Trophoblast cell (in vitro differentiated cells and primary cell): ENCODE measurements around the gene ASTN2.

Experiments used
- DNase-seq, 2 donors: peaks; one replicate each; pipeline ENCODE4 v3.0.0-alpha.2; 2016
- H2AFZ ChIP-seq: 2 replicates; pipeline ENCODE4 v1.6.1; 2013; ENCODE audit warnings: low read length, moderate library complexity, mild to moderate bottlenecking; ENCODE audit not compliant: insufficient read depth, poor library complexity
- H2AK5ac ChIP-seq: 2 replicates; pipeline ENCODE4 v1.6.1; 2013; ENCODE audit warnings: mild to moderate bottlenecking, low read length
- H2BK120ac ChIP-seq: 2 replicates; pipeline ENCODE4 v1.6.1; 2013; ENCODE audit warnings: low read length, mild to moderate bottlenecking, moderate library complexity; ENCODE audit not compliant: insufficient read depth, poor library complexity
- H2BK12ac ChIP-seq: 2 replicates; pipeline ENCODE4 v1.6.1; 2013; ENCODE audit warnings: mild to moderate bottlenecking, low read length, moderate library complexity
- H2BK5ac ChIP-seq: 2 replicates; pipeline ENCODE4 v1.6.1; 2013; ENCODE audit warnings: low read length, low read depth, moderate library complexity, mild to moderate bottlenecking; ENCODE audit not compliant: poor library complexity
- H3K14ac ChIP-seq: 2 replicates; pipeline ENCODE4 v1.6.1; 2013; ENCODE audit warnings: mild to moderate bottlenecking, low read length
- H3K18ac ChIP-seq: 2 replicates; pipeline ENCODE4 v1.6.1; 2013; ENCODE audit warnings: mild to moderate bottlenecking, low read length
- H3K23ac ChIP-seq: 2 replicates; pipeline ENCODE4 v1.6.1; 2013; ENCODE audit warnings: low read length
- H3K27ac ChIP-seq: 2 replicates; pipeline ENCODE4 v1.5.1; 2013; ENCODE audit warnings: low read depth, mild to moderate bottlenecking, inconsistent platforms, low read length, moderate library complexity
- H3K27me3 ChIP-seq: 2 replicates; pipeline ENCODE4 v1.6.1; 2013; ENCODE audit warnings: inconsistent platforms, mild to moderate bottlenecking, low read length, moderate library complexity; ENCODE audit not compliant: insufficient read depth
- H3K36me3 ChIP-seq, 2 experiments: 1 replicate in 1 of 2; 2 replicates in 1 of 2; pipeline ENCODE4 v1.6.1; 2013; ENCODE audit warnings: low read length in 2 of 2, mild to moderate bottlenecking in 2 of 2, moderate library complexity in 1 of 2; ENCODE audit not compliant: insufficient read depth in 2 of 2, control insufficient read depth in 1 of 2
- H3K4ac ChIP-seq: 2 replicates; pipeline ENCODE4 v1.6.1; 2013; ENCODE audit warnings: low read depth, mild to moderate bottlenecking, low read length, moderate library complexity
- H3K4me1 ChIP-seq, 2 experiments: 1 replicate in 1 of 2; 2 replicates in 1 of 2; pipeline ENCODE4 v1.6.1; 2013; ENCODE audit warnings: low read length in 2 of 2, mild to moderate bottlenecking in 2 of 2, moderate library complexity in 1 of 2; ENCODE audit not compliant: insufficient read depth in 2 of 2, control insufficient read depth in 1 of 2
- H3K4me2 ChIP-seq: 2 replicates; pipeline ENCODE4 v1.6.1; 2013; ENCODE audit warnings: inconsistent platforms, mild to moderate bottlenecking, low read length, moderate library complexity
- H3K4me3 ChIP-seq: 2 replicates; pipeline ENCODE4 v1.5.1; 2013; ENCODE audit warnings: mild to moderate bottlenecking, low read depth, low read length, inconsistent platforms
- H3K79me1 ChIP-seq: one replicate; pipeline ENCODE4 v1.6.1; 2013; ENCODE audit warnings: low read length
- H3K79me2 ChIP-seq: 2 replicates; pipeline ENCODE4 v1.6.1; 2013; ENCODE audit warnings: low read length, mild to moderate bottlenecking; ENCODE audit not compliant: control insufficient read depth, insufficient read depth, poor library complexity
- H3K9ac ChIP-seq: 2 replicates; pipeline ENCODE4 v1.6.1; 2013; ENCODE audit warnings: mild to moderate bottlenecking, low read length
- H3K9me3 ChIP-seq: 2 replicates; pipeline ENCODE4 v1.6.1; 2013; ENCODE audit warnings: low read depth, mild to moderate bottlenecking, control low read depth, inconsistent platforms, low read length; ENCODE audit not compliant: insufficient read depth
- H4K12ac ChIP-seq: 2 replicates; pipeline ENCODE4 v1.6.1; 2013; ENCODE audit warnings: low read depth, mild to moderate bottlenecking, low read length, moderate library complexity
- H4K8ac ChIP-seq: 2 replicates; pipeline ENCODE4 v1.6.1; 2013; ENCODE audit warnings: low read depth, mild to moderate bottlenecking, low read length, moderate library complexity
- H4K91ac ChIP-seq: one replicate; pipeline ENCODE4 v1.6.1; 2013; ENCODE audit warnings: low read depth, mild to moderate bottlenecking, low read length, moderate library complexity
- WGBS: extraction: QIAGEN DNeasy Blood & Tissue Kit; methylation state at CpG from one replicate; pipeline ENCODE4 v1.1.7; 2013; ENCODE audit warnings: missing lambda C conversion rate; ENCODE audit not compliant: insufficient read length, insufficient coverage; ENCODE audit errors: extremely low coverage; 5-methylcytosine and 5-hydroxymethylcytosine counted together

ASTN2 gene

DNA sequence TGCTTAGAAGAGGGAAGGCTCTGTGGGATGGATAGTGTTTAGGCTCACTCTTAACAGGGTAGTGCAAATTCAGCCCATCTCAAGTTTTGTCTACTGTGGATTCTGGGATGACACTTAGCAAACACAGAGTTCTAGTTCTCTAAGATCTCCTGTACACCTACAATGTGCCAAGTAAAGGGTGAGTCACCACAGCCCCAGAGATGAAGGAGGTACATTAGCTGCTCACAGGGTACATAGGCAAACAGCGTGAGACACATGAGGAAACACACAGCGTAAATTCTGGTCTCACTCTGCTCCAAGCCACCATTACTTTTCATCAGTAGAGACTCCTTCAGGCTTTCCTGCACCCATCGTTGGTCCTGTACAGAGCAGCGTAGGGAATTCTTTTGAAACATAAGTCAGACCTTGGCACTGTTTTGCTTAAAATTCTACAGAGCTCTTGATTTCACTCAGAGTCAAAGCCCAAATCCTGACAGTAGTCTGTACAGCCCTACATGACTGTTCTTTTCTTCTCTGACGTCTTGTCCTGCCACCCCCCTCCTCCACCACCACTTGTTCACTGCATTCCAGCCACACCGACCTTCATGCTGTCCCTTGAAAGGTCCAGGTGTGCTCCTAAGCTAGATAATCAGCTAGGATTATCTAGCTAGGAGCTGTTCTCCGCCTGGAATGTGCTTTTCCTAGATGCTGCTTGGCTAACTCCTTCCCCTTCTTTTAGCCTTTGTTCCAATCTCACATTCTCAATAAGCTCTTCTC is 8.7 kb downstream of the ASTN2 start:
- peak; percentile 62 to 79 for DNase-seq
- H2BK120ac ChIP-seq = no peak overlapping the region
- no CpG with 5 or more reads among the region's 7 CpGs for WGBS
- H3K4ac ChIP-seq = no peak overlapping the region
- H3K36me3 ChIP-seq = no peaks in the 10 kb centered on the region
- H4K91ac ChIP-seq = no peak overlapping the region
- no peaks in the 10 kb centered on the region for H3K9me3 ChIP-seq
- H3K27ac ChIP-seq = no peak overlapping the region
- no peak overlapping the region for H2AFZ ChIP-seq
- no peak overlapping the region for H3K18ac ChIP-seq
- no peak overlapping the region for H4K12ac ChIP-seq
- no peak overlapping the region for H2BK12ac ChIP-seq
- no peak overlapping the region for H3K4me2 ChIP-seq
- H4K8ac ChIP-seq = no peak overlapping the region
- peaks cover 6 to 9% of the 10 kb centered on the region in 2 experiments for H3K4me1 ChIP-seq
- H3K79me1 ChIP-seq = no peaks in the 10 kb centered on the region
- no peak overlapping the region for H2AK5ac ChIP-seq
- no peaks in the 10 kb centered on the region for H3K27me3 ChIP-seq
- no peak overlapping the region for H3K14ac ChIP-seq
- no peak overlapping the region for H3K23ac ChIP-seq
- H3K4me3 ChIP-seq = no peak overlapping the region
- H3K9ac ChIP-seq = no peak overlapping the region
- no peak overlapping the region for H2BK5ac ChIP-seq
- H3K79me2 ChIP-seq = no peaks in the 10 kb centered on the region

DNA sequence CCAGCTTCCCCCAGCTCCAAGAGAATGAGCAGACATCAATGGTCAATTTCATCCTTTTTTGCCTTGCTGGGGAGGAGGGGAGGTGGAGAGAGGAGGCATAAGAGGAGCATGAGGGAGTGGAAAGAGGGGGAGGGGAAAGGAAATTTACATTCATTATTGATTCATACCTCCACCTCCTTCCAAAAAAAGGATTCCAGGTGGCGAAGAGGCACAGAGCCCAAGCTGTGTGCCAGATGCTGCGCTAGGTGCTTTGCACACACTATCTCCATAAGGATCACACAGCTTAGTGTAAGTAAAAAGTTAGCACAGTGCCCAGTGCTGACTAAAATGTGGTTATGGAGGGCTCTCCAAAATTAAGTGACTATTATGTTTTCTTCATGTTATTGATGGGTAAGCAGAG is 11.0 kb downstream of the ASTN2 start:
- no CpG with 5 or more reads among the region's 2 CpGs for WGBS

DNA sequence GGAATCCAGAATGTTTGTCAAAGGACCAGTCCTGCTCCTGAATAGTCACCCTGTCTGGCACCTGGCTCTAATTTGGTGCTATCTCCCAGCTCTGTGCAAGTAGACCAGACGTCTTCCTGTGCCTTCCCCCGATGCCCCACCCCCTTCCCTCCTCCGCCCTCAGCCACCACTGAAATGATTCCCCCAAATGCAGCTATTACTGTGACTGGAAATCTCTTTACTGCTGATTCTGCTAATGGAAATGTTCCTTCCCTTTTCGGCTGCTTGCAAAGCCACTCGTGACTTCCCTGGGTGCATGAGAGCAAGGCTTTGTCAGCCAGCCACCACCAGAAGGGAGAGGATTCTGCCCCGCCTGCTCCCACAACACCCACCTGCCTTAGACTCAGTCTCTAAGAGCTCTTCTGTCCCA is 11.4 kb downstream of the ASTN2 start:
- no peak for DNase-seq
- no peak overlapping the region for H3K4ac ChIP-seq
- no peak overlapping the region for H2AFZ ChIP-seq
- no peak overlapping the region for H4K12ac ChIP-seq
- H2BK5ac ChIP-seq = no peak overlapping the region
- no peaks in the 10 kb centered on the region for H3K9me3 ChIP-seq
- H2AK5ac ChIP-seq = no peak overlapping the region
- no peak overlapping the region for H3K4me2 ChIP-seq
- H3K9ac ChIP-seq = no peak overlapping the region
- H3K23ac ChIP-seq = no peak overlapping the region
- H2BK120ac ChIP-seq = no peak overlapping the region
- H3K27ac ChIP-seq = no peak overlapping the region
- H2BK12ac ChIP-seq = no peak overlapping the region
- H3K27me3 ChIP-seq = no peaks in the 10 kb centered on the region
- no peak overlapping the region for H3K4me3 ChIP-seq
- no peaks in the 10 kb centered on the region for H3K36me3 ChIP-seq
- H4K91ac ChIP-seq = no peak overlapping the region
- peaks cover 11 to 13% of the 10 kb centered on the region in 2 experiments for H3K4me1 ChIP-seq
- H3K79me1 ChIP-seq = no peaks in the 10 kb centered on the region
- no CpG with 5 or more reads among the region's 6 CpGs for whole genome bisulfite sequencing
- H3K79me2 ChIP-seq = no peaks in the 10 kb centered on the region
- H3K18ac ChIP-seq = no peak overlapping the region
- no peak overlapping the region for H3K14ac ChIP-seq
- H4K8ac ChIP-seq = no peak overlapping the region

More for the DNA sequence above, 11.0 kb downstream of the ASTN2 start:
- H3K36me3 ChIP-seq = no peaks in the 10 kb centered on the region
- H2AFZ ChIP-seq = no peak overlapping the region
- H3K27me3 ChIP-seq = no peaks in the 10 kb centered on the region
- no peaks in the 10 kb centered on the region for H3K9me3 ChIP-seq
- H3K4me1 ChIP-seq = peaks cover 11 to 13% of the 10 kb centered on the region in 2 experiments
- no peak overlapping the region for H2BK12ac ChIP-seq
- H3K27ac ChIP-seq = no peak overlapping the region
- no peak overlapping the region for H4K91ac ChIP-seq
- H3K14ac ChIP-seq = no peak overlapping the region
- H2AK5ac ChIP-seq = no peak overlapping the region
- H2BK5ac ChIP-seq = no peak overlapping the region
- no peak overlapping the region for H3K9ac ChIP-seq
- H3K4me3 ChIP-seq = no peak overlapping the region
- no peaks in the 10 kb centered on the region for H3K79me1 ChIP-seq
- no peak overlapping the region for H3K4ac ChIP-seq
- H3K18ac ChIP-seq = no peak overlapping the region
- H4K12ac ChIP-seq = no peak overlapping the region
- no peak overlapping the region for H2BK120ac ChIP-seq
- no peak overlapping the region for H4K8ac ChIP-seq
- no peak overlapping the region for H3K23ac ChIP-seq
- H3K79me2 ChIP-seq = no peaks in the 10 kb centered on the region
- no peak overlapping the region for H3K4me2 ChIP-seq
- no peak for DNase-seq

DNA sequence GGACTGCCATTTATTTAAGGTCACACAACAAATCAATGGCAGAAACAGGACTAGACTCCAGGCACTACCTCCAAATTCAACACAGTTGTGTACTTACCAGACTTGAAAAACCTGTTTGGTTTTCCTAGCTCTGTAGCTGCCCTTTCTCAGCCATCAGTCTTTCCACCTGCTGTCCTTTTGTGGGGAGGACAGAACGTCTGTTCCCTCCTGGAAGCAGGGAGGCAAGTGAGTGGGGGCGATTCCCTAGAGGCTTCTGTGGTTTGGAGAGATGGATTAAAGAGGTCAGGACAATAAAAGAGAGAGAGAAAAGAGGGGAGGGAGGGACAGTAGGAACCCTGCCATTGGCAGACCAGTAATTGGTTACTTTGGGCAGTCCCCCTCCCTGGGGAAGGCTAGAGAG is 14.7 kb downstream of the ASTN2 start:
- H3K4me1 ChIP-seq = peaks cover 5 to 10% of the 10 kb centered on the region in 2 experiments
- H2AK5ac ChIP-seq = no peak overlapping the region
- H2BK5ac ChIP-seq = no peak overlapping the region
- H4K12ac ChIP-seq = no peak overlapping the region
- H3K23ac ChIP-seq = no peak overlapping the region
- no peak overlapping the region for H3K18ac ChIP-seq
- no peak overlapping the region for H2BK12ac ChIP-seq
- WGBS = no CpG with 5 or more reads among the region's 2 CpGs
- no peak overlapping the region for H3K14ac ChIP-seq
- no peak overlapping the region for H4K91ac ChIP-seq
- no peak overlapping the region for H2AFZ ChIP-seq
- no peak overlapping the region for H3K27ac ChIP-seq
- H3K79me2 ChIP-seq = no peaks in the 10 kb centered on the region
- H3K27me3 ChIP-seq = no peaks in the 10 kb centered on the region
- H2BK120ac ChIP-seq = no peak overlapping the region
- no peak overlapping the region for H3K4ac ChIP-seq
- H3K9ac ChIP-seq = no peak overlapping the region
- H3K79me1 ChIP-seq = no peaks in the 10 kb centered on the region
- peak in 1 of 2 donors; percentile 14 for DNase-seq
- no peak overlapping the region for H3K4me3 ChIP-seq
- no peak overlapping the region for H3K4me2 ChIP-seq
- no peaks in the 10 kb centered on the region for H3K36me3 ChIP-seq
- H3K9me3 ChIP-seq = no peaks in the 10 kb centered on the region
- H4K8ac ChIP-seq = no peak overlapping the region
